Heart right ventricle (tissue), 16 donors: ENCODE data around the gene ANKRD10. TPM values are rescaled to one million over a fixed set of nuclear protein-coding genes. Genes with fewer than 3 reads are reported as not detected.

Experiments used
- ATAC-seq, 8 donors: fragments of 200-7000 bp; cut with Tn5 transposase; one replicate each; pipeline ENCODE4 v1.9.1; 2020; ENCODE audit warnings: mild to moderate bottlenecking in 8 of 8, moderate library complexity in 8 of 8, moderate number of reproducible peaks in 1 of 8
- DNase-seq, 2 donors: peaks; one replicate each; pipeline ENCODE4 v3.0.0-alpha.2; 2020
- H3K27ac ChIP-seq, 10 donors: fragments of 200-600 bp; sonication (generic) in 2 of 10; one replicate each; pipeline versions ENCODE4 v1.5.0 to v1.8.0; 2020 to 2022; ENCODE audit warnings: mild to moderate bottlenecking in 3 of 10
- H3K27me3 ChIP-seq, 7 donors: fragments of 200-600 bp; one replicate each; pipeline ENCODE4 v1.8.0; 2021 to 2022; ENCODE audit warnings: mild to moderate bottlenecking in 2 of 7
- H3K36me3 ChIP-seq, 9 donors: fragments of 200-600 bp; sonication (generic) in 1 of 9; one replicate each; pipeline versions ENCODE4 v1.5.0 to v1.8.0; 2020 to 2022; ENCODE audit warnings: mild to moderate bottlenecking in 2 of 9
- H3K4me1 ChIP-seq, 9 donors: fragments of 200-600 bp; sonication (generic) in 1 of 9; one replicate each; pipeline versions ENCODE4 v1.5.0 to v1.8.0; 2020 to 2022; ENCODE audit warnings: mild to moderate bottlenecking in 4 of 9
- H3K4me3 ChIP-seq, 10 donors: fragments of 200-600 bp; sonication (generic) in 2 of 10; one replicate each; pipeline versions ENCODE4 v1.5.0 to v1.8.0; 2020 to 2022; ENCODE audit warnings: mild to moderate bottlenecking in 7 of 10, moderate library complexity in 2 of 10
- H3K9me3 ChIP-seq, 11 donors: fragments of 200-600 bp in 10 of 11; sonication (generic) in 2 of 11; one replicate each; pipeline versions ENCODE4 v1.5.0 to v1.8.0; 2013 to 2022; ENCODE audit warnings: mild to moderate bottlenecking in 2 of 11, control low read depth in 1 of 11, moderate library complexity in 1 of 11
- WGBS, 2 donors: extraction: QIAGEN DNeasy Blood & Tissue Kit; methylation state at CpG; one replicate each; pipeline ENCODE4 v1.1.7; 2013; ENCODE audit warnings: inconsistent platforms in 1 of 2; 5-methylcytosine and 5-hydroxymethylcytosine counted together
- intact Hi-C, 10 donors: fragments of 100-400 bp; cut with DNase I; formaldehyde crosslinking; loops; one replicate each; pipeline versions ENCODE4 v1.11.1 to v1.14.2; 2022
- polyA plus RNA-seq, 2 donors: library from polyadenylated mRNA; stranded (reverse); fragments of 200-250 nt; gene quantifications; one replicate each; pipeline ENCODE4 v1.2.3, GENCODE V29; 2013
- total RNA-seq, 10 donors: library from RNA; stranded (reverse); fragmentation: NEBNext Ultra II Directional in 3 of 10; extraction: Animal tissue kit (Norgen Biotek cat#: 25700) in 3 of 10; gene quantifications; one replicate each; pipeline versions ENCODE4 v1.2.1 to v1.2.4, GENCODE V29; 2021 to 2023
- TF ChIP-seq, protein P1 (sequence below), 9 donors: fragments of 200-600 bp; sonication (generic) in 2 of 9; IDR thresholded peaks; one replicate each; pipeline versions ENCODE4 v1.5.0 to v1.8.0; 2021 to 2022; ENCODE audit warnings: antibody characterized with exemption in 9 of 9, mild to moderate bottlenecking in 5 of 9, moderate library complexity in 1 of 9
- donor health status: Arrhythmogenic right ventricular cardiomyopathy.
- donor health status: ischemic (EF 13 %, LVEDD 7.1; RV severe dilation, severe dysfunction).
- donor health status: healthy with polysubstance abuse.
- donor health status: DM: no; HTN: yes; CAD: no.
- donor health status: DM: no; HTN: no; CAD: no.
- donor health status: ischemic (EF 25% LVEDD 6.9; RV normal size, moderate dysfunction).
- donor health status: ischemic (EF 25% LVEDD 5.7; RV mildly dilated, moderate dysfunction).
- donor health status: healthy.
- donor health status: DM: yes; HTN: yes; CAD: no.
- donor health status: Ischemic cardiomyopathy.
- donor health status: ischemic (EF 35%, LVEDD 5.7; RV mildly dilated, moderate dysfunction).
- donor health status: nonischemic (EF 11% LVEDD 7.7; RV severe dilation, severe dysfunction).
- donor health status: DM: yes; HTN: yes; CAD: no.
- donor health status: PGD.
- donor health status: ischemic (EF 29% LVEDD 5.4; RV normal size, mild dysfunction).
- donor health status: nonischemic (EF 23%, LVEDD 6.1; RV moderate dilation, normal function).

ANKRD10 gene
- total and polyA plus RNA-seq, 12 donors: 32.4 to 127 (median 49.0) TPM

DNA sequence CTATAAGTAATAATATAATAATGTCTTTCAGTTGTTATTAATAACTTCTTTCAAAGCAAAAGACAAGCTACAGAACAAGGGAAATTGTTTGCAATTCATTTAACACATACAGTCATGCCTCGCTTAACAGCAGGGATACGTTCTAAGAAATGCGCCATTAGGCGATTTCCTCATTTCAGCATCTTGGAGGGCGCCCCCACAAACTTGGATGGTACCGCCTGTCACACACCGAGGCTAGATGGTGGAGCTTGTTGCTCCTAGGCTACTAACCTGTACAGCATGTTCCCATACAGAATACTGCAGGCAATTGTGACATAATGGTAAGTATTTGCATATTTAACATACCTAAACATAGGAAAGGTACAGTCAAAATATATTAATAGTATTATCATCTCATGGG is 8.2 kb upstream of the ANKRD10 start:
- Histone ChIP-seq H3K27ac (no peak overlapping the region), H3K9me3 (no peaks in the 10 kb centered on the region), H3K36me3 (no peaks in the 10 kb centered on the region), H3K4me3 (no peak overlapping the region), H3K4me1 (peaks cover 0 to 37% (median 11%) of the 10 kb centered on the region in 9 donors), H3K27me3 (no peaks in the 10 kb centered on the region)
- 94 to 96% methylated on average over 7 of the region's 7 CpGs for WGBS, 2 donors
- DNase-seq (no peak), ATAC-seq (no peak)
- intact Hi-C loops: loop anchor here in 1 of 10 donors (5.0 kb wide), 1 partner anchor 124 kb away; no protein-coding TSS in a partner anchor
- TF ChIP-seq, protein P1, sequence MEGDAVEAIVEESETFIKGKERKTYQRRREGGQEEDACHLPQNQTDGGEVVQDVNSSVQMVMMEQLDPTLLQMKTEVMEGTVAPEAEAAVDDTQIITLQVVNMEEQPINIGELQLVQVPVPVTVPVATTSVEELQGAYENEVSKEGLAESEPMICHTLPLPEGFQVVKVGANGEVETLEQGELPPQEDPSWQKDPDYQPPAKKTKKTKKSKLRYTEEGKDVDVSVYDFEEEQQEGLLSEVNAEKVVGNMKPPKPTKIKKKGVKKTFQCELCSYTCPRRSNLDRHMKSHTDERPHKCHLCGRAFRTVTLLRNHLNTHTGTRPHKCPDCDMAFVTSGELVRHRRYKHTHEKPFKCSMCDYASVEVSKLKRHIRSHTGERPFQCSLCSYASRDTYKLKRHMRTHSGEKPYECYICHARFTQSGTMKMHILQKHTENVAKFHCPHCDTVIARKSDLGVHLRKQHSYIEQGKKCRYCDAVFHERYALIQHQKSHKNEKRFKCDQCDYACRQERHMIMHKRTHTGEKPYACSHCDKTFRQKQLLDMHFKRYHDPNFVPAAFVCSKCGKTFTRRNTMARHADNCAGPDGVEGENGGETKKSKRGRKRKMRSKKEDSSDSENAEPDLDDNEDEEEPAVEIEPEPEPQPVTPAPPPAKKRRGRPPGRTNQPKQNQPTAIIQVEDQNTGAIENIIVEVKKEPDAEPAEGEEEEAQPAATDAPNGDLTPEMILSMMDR (IDR thresholded peaks at IDR 0.05): no peak

DNA sequence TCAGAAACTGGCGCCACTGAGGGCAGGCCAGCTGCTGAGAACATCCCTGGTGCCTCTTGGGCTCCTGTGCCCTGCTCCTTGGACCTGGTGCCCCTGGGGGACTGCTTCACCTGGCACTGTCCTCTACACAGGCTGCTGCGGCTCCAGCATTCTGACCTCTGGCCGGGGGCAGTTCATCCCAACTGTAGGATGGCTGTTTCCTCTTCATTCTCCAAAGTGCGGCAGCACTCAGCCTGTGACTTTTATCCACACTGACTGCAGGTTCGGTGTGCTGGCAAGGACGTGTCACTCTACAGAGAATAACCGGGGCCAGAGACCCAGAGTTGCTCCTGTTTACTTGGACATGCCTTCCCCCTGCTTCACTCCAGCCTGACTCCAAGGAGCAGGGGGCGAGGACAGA is 7.6 kb upstream of the ANKRD10 start:
- TF ChIP-seq, protein P1 (IDR thresholded peaks at IDR 0.05): no peak
- Histone ChIP-seq H3K27me3 (no peaks in the 10 kb centered on the region), H3K4me3 (no peak overlapping the region), H3K27ac (no peak overlapping the region), H3K4me1 (peaks cover 0 to 33% (median 11%) of the 10 kb centered on the region in 9 donors), H3K9me3 (no peaks in the 10 kb centered on the region), H3K36me3 (no peaks in the 10 kb centered on the region)
- DNase-seq (no peak), ATAC-seq (no peak)
- WGBS, 2 donors: 74 to 80% methylated on average over 8 of the region's 8 CpGs
- intact Hi-C loops: loop anchor here in 1 of 10 donors (5.0 kb wide), 1 partner anchor 125 kb away; no protein-coding TSS in a partner anchor

DNA sequence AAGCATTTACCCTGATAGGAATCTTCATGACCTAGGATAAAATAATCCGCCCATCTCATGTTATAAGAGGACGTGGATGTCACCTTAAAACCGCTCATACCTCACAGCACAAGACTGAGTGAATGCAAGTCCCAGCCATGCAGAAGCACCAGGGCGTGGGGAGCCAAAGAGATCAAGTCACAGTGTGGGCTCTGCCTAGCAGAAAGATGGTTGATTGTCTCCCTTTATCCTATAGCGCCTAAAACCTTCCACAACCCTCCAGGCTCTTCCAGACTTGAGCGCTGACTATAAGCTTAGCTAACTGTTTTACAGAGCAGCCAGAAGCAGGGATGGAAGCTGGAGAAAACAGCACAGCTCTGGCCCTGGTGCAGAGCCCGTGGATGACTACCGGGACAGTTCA is 6.8 kb upstream of the ANKRD10 start:
- 75 to 85% methylated on average over 8 of the region's 8 CpGs for WGBS, 2 donors
- no peaks in the 10 kb centered on the region for H3K9me3 ChIP-seq
- no peaks in the 10 kb centered on the region for H3K36me3 ChIP-seq
- no peak overlapping the region for H3K4me3 ChIP-seq
- ATAC-seq: no peak
- H3K27ac ChIP-seq: peak overlapping the region in 2 of 10 donors; percentile 32 to 55
- TF ChIP-seq, protein P1 (IDR thresholded peaks at IDR 0.05): no peak
- no peaks in the 10 kb centered on the region for H3K27me3 ChIP-seq
- no peak for DNase-seq
- intact Hi-C loops: loop anchor here in 1 of 10 donors (5.0 kb wide), 1 partner anchor 126 kb away; no protein-coding TSS in a partner anchor
- peaks cover 0 to 40% (median 13%) of the 10 kb centered on the region in 9 donors for H3K4me1 ChIP-seq

DNA sequence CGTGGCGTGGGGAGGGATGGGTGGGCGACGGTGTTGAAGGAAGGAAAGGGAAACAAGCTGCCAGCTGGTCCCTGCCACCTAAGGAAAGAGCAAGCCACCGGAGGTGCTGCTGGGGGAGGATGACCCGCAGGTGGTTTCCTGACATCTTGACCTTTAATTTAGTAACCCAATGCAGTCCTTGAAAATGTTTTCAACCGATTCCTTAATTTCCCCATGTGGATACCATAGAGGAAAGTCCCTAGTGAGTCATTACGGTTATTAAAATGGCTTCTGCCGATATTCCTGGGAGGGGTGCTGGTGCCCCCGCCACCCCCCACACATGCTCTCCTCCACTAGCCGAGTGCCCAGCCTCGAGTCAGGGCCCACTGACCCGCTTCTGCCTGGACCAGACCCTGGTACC is 6.3 kb upstream of the ANKRD10 start:
- intact Hi-C loops: loop anchor here in 1 of 10 donors (5.0 kb wide), 1 partner anchor 126 kb away; no protein-coding TSS in a partner anchor
- TF ChIP-seq, protein P1 (IDR thresholded peaks at IDR 0.05): no peak
- DNase-seq (no peak), ATAC-seq (no peak)
- no peaks in the 10 kb centered on the region for H3K27me3 ChIP-seq
- no peak overlapping the region for H3K4me3 ChIP-seq
- H3K4me1 ChIP-seq: peaks cover 0 to 44% (median 17%) of the 10 kb centered on the region in 9 donors
- peak overlapping the region in 5 of 10 donors; percentile 2 to 55 (median 32) for H3K27ac ChIP-seq
- H3K9me3 ChIP-seq: no peaks in the 10 kb centered on the region
- no peaks in the 10 kb centered on the region for H3K36me3 ChIP-seq
- WGBS, 2 donors: 64 to 71% methylated on average over 13 of the region's 13 CpGs
